ENCODE results near the gene GAL3ST2.

GRCh38 chr2:241813644-241814392 is 37.2 kb downstream of the GAL3ST2 start:
- TF ChIP-seq, protein P1, sequence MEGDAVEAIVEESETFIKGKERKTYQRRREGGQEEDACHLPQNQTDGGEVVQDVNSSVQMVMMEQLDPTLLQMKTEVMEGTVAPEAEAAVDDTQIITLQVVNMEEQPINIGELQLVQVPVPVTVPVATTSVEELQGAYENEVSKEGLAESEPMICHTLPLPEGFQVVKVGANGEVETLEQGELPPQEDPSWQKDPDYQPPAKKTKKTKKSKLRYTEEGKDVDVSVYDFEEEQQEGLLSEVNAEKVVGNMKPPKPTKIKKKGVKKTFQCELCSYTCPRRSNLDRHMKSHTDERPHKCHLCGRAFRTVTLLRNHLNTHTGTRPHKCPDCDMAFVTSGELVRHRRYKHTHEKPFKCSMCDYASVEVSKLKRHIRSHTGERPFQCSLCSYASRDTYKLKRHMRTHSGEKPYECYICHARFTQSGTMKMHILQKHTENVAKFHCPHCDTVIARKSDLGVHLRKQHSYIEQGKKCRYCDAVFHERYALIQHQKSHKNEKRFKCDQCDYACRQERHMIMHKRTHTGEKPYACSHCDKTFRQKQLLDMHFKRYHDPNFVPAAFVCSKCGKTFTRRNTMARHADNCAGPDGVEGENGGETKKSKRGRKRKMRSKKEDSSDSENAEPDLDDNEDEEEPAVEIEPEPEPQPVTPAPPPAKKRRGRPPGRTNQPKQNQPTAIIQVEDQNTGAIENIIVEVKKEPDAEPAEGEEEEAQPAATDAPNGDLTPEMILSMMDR (IDR thresholded peaks at IDR 0.05; ENCODE audit: insufficient read depth, low read depth, low read length): no peak
- TF ChIP-seq EZH2 (IDR thresholded peaks at IDR 0.05; ENCODE audit: insufficient read depth, low read length): no peak
